ENCODE data around the gene AGAP3.

Gene AGAP3

GRCh38 chr7:151074817-151075661 lies 11.2 kb upstream of the AGAP3 start:
- DNase-seq = no peak

GRCh38 chr7:151075662-151075971 lies 10.7 kb upstream of the AGAP3 start:
- DNase-seq = no peak

- DNase-seq = no peak
These were observed 10.3 kb upstream of the AGAP3 start for GRCh38 chr7:151075978-151076426.

- no peak for DNase-seq
These were observed 9.2 kb upstream of the AGAP3 start for GRCh38 chr7:151076863-151077704.

- no peak for DNase-seq
These were observed 8.5 kb upstream of the AGAP3 start for GRCh38 chr7:151077705-151078232.

GRCh38 chr7:151078233-151079040 lies 7.8 kb upstream of the AGAP3 start:
- DNase-seq = peak; percentile 80

GRCh38 chr7:151079199-151079910 lies 6.9 kb upstream of the AGAP3 start:
- DNase-seq = no peak

GRCh38 chr7:151080067-151080521 lies 6.2 kb upstream of the AGAP3 start:
- DNase-seq = no peak

GRCh38 chr7:151080522-151081169 lies 5.6 kb upstream of the AGAP3 start, which contains the start of gene FASTK:
FASTK (minus strand) TSS chr7:151080809; CDS start chr7:151080766, 43 bp downstream.
- DNase-seq = peak; percentile 93

GRCh38 chr7:151081170-151082101 lies 4.8 kb upstream of the AGAP3 start:
- DNase-seq = no peak

GRCh38 chr7:151082141-151083070 lies 3.9 kb upstream of the AGAP3 start:
- DNase-seq = no peak

GRCh38 chr7:151083071-151083823 lies 3.0 kb upstream of the AGAP3 start, which contains the start of gene TMUB1:
TMUB1 (minus strand) TSS chr7:151083493; CDS start chr7:151082563, 930 bp downstream.
- DNase-seq = peak; percentile 64

- DNase-seq = no peak
These were observed 2.5 kb upstream of the AGAP3 start for GRCh38 chr7:151083824-151084160.

GRCh38 chr7:151085329-151085690 lies 965 bp upstream of the AGAP3 start:
- no peak for DNase-seq

GRCh38 chr7:151086802-151087244 lies 548 bp downstream of the AGAP3 start:
- no peak for DNase-seq

- peak; percentile 60 for DNase-seq
These were observed 1.2 kb downstream of the AGAP3 start for GRCh38 chr7:151087245-151088018.
